G401.6 (cell line): ENCODE results near the gene DHRSX.
"Not testable (repeated sequence)": the region's sequence is repeated elsewhere in the genome, so short reads cannot be mapped to it uniquely, and the experiment has no call there.

ENCODE experiments used
- FAIRE-seq: peaks from 2 replicates; lab custom pipeline; 2012; peaks lifted over from hg19 to GRCh38; lab: Jason Lieb, UNC

DHRSX gene

GRCh38 chrX:2519638-2520037 lies 18.9 kb upstream of the DHRSX start:
- not testable (repeated sequence) for FAIRE-seq

GRCh38 chrX:2517055-2517454 lies 16.3 kb upstream of the DHRSX start:
- no peak for FAIRE-seq

GRCh38 chrX:2516623-2517022 lies 15.8 kb upstream of the DHRSX start:
- no peak for FAIRE-seq

- no peak for FAIRE-seq
Observed at GRCh38 chrX:2514131-2514530, 13.4 kb upstream of the DHRSX start.

- no peak for FAIRE-seq
Observed at GRCh38 chrX:2513121-2513664, 12.4 kb upstream of the DHRSX start.

GRCh38 chrX:2512501-2512900 lies 11.7 kb upstream of the DHRSX start:
- no peak for FAIRE-seq

- no peak for FAIRE-seq
Observed at GRCh38 chrX:2511326-2511725, 10.6 kb upstream of the DHRSX start.

- FAIRE-seq, result no peak
Observed at GRCh38 chrX:2508648-2509335, 8.0 kb upstream of the DHRSX start.

GRCh38 chrX:2507904-2508627 lies 7.3 kb upstream of the DHRSX start:
- no peak for FAIRE-seq

GRCh38 chrX:2507196-2507595 lies 6.4 kb upstream of the DHRSX start:
- FAIRE-seq, result no peak

- not testable (repeated sequence) for FAIRE-seq
Observed at GRCh38 chrX:2505341-2505740, 4.6 kb upstream of the DHRSX start.

- FAIRE-seq, result no peak
Observed at GRCh38 chrX:2504706-2505332, 4.0 kb upstream of the DHRSX start.

GRCh38 chrX:2503591-2504500 lies 3.1 kb upstream of the DHRSX start:
- FAIRE-seq, result no peak

GRCh38 chrX:2502668-2503519 lies 2.1 kb upstream of the DHRSX start:
- no peak for FAIRE-seq

- no peak for FAIRE-seq
Observed at GRCh38 chrX:2502120-2502667, 1.4 kb upstream of the DHRSX start.

- FAIRE-seq, result no peak
Observed at GRCh38 chrX:2501559-2502102, 855 bp upstream of the DHRSX start.

GRCh38 chrX:2500091-2500802 lies 529 bp downstream of the DHRSX start:
- FAIRE-seq, result no peak

- no peak for FAIRE-seq
Observed at GRCh38 chrX:2499507-2499906, 1.3 kb downstream of the DHRSX start.

GRCh38 chrX:2498781-2499302 lies 1.9 kb downstream of the DHRSX start:
- no peak for FAIRE-seq
